IPS-18a (cell line): ENCODE data around the gene CAPN5.

Experiments
- H3K27ac ChIP-seq: one replicate; pipeline ENCODE4 v1.5.1; 2013; ENCODE audit warnings: low read length
- H3K27me3 ChIP-seq: one replicate; pipeline ENCODE4 v1.6.1; 2013; ENCODE audit warnings: mild to moderate bottlenecking, low read length; ENCODE audit not compliant: control insufficient read depth, insufficient read depth
- H3K36me3 ChIP-seq: one replicate; pipeline ENCODE4 v1.6.1; 2013; ENCODE audit warnings: low read depth, low read length; ENCODE audit not compliant: control insufficient read depth
- H3K4me1 ChIP-seq: one replicate; pipeline ENCODE4 v1.6.1; 2013; ENCODE audit warnings: low read depth, low read length; ENCODE audit not compliant: control insufficient read depth
- H3K4me3 ChIP-seq: one replicate; pipeline ENCODE4 v1.5.1; 2013; ENCODE audit warnings: low read length
- H3K9ac ChIP-seq: one replicate; pipeline ENCODE4 v1.6.1; 2013; ENCODE audit warnings: mild to moderate bottlenecking, low read length, moderate library complexity
- H3K9me3 ChIP-seq: one replicate; pipeline ENCODE4 v1.6.1; 2013; ENCODE audit warnings: low read depth, low read length; ENCODE audit not compliant: control insufficient read depth

The CAPN5 gene

DNA sequence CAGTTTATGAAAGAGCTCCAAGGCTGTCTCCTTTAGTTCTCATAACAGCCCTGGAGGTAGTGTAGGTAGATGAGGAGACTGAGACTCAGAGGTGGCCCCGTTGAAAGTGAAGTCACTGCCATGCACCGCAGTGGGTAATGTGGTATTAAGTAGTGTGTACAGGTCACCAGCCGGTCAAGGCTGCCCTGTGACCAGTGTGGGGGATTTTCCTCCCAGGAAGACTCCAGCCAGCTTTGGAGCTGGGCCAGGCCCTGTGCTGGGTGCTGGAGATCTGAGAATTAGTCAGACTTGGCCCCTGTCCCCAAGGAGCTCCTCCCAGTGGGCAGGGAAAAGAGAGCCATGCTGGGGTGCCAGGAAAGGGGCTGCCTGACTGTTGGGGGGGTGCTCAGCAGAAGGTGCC is 41.2 kb downstream of the CAPN5 start:
- Histone ChIP-seq H3K36me3 (no peaks in the 10 kb centered on the region), H3K9me3 (no peaks in the 10 kb centered on the region), H3K4me1 (no peaks in the 10 kb centered on the region), H3K27me3 (no peaks in the 10 kb centered on the region), H3K4me3 (no peak overlapping the region), H3K9ac (no peak overlapping the region), H3K27ac (no peak overlapping the region)

DNA sequence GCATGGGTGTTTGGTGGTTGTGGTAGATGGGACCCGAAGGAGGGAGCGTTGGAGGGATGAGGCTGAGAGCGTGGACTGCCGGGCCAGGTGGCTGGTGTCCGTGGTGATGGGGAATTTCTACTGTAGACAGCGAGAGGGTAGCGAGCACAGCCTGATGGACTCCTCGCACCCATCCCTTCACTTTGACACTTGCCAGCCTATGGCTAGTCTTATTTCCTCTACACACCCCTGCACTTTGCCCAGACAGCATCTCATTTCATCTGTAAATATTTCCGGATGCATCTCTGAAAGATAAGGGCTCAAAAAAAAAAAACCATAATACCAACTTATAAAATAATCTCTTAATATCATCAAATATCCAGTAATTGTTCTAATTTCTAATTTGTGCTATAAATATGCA is 41.7 kb downstream of the CAPN5 start:
- no peaks in the 10 kb centered on the region for H3K4me1 ChIP-seq
- no peaks in the 10 kb centered on the region for H3K9me3 ChIP-seq
- H3K27ac ChIP-seq: no peak overlapping the region
- no peak overlapping the region for H3K9ac ChIP-seq
- no peaks in the 10 kb centered on the region for H3K36me3 ChIP-seq
- no peaks in the 10 kb centered on the region for H3K27me3 ChIP-seq
- no peak overlapping the region for H3K4me3 ChIP-seq

DNA sequence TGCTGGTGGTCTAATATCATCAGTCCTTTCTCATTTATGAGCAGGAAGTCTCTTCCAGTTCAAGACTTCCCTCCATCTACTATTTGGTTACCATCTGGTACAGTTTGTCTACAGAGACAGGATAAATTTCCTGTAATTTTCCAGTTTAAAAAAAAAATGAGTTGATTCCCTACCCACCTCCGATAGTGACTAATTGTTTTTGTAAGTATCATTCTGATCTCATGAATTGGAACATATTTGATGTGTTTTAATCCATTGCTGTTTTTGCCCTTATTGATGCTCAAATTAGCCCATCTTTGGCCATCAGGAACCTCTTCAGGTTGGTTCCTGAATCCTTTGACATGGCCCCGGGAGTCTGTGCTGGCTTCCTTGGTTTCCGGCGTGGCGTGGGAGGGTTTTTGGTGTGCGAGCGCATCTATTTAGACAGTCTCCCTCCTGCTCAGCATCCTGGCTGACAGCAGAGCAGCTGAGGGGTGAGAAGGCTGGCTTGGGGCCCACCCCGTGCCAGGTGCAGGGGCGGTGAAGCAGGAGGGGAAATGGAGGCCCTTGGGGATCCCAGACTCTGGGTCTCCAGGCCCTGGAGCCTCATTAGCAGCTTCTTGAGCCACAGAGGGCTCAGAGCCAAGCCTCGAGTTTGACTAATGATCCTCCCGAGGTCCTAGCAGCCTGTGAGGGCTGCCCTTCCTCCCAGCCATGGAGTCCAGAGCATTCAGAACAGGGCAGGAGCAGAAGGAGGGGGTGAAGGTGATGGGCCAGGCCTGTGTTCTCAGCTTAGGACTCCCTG is 42.7 kb downstream of the CAPN5 start:
- H3K36me3 ChIP-seq: no peaks in the 10 kb centered on the region
- no peak overlapping the region for H3K9ac ChIP-seq
- no peak overlapping the region for H3K27ac ChIP-seq
- H3K4me1 ChIP-seq: no peaks in the 10 kb centered on the region
- no peaks in the 10 kb centered on the region for H3K9me3 ChIP-seq
- H3K4me3 ChIP-seq: no peak overlapping the region
- no peaks in the 10 kb centered on the region for H3K27me3 ChIP-seq

DNA sequence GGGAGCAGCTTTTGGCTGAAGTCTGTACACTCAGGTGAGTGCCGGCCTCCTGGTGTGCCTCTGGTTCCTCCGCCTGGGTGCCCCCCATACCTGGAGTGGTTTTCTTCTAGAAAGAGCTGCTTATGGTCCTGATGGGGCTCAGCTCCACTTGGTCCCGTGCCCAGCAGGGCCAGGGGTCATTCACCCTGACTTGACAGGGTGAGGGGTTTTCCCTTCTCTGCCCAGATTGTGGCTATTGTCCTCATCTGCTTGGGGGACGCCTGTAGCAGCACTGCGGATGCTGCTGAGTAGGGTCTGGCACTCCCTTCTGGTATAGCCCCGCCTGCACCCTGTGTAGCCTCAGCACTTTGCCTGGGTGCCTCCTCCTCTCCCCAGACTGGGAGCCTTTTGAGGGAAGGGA is 44.1 kb downstream of the CAPN5 start:
- H3K4me1 ChIP-seq: no peaks in the 10 kb centered on the region

DNA sequence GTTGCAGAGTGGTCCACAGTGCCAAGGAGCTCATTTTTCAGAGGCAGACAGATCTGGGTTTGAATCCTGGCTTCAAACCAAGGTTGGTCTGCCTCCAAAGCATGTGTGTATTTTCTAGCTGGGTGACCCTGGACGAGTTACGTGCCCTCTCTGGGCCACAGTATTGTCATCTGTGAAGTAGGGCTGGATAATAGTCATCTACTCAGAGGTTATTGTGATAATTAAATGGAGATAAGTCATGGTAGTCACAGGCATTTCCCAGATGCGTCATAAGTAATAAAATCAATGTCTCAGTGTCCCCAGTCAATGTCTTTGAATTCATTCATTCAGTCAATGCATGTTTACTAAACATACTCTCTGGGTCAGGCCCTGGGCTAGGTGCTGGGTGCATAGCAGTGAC is 44.5 kb downstream of the CAPN5 start:
- Histone ChIP-seq H3K27ac (no peak overlapping the region), H3K36me3 (no peaks in the 10 kb centered on the region), H3K9me3 (no peaks in the 10 kb centered on the region), H3K4me3 (no peak overlapping the region), H3K27me3 (no peaks in the 10 kb centered on the region), H3K4me1 (no peaks in the 10 kb centered on the region), H3K9ac (no peak overlapping the region)

More for the DNA sequence above, 44.1 kb downstream of the CAPN5 start:
- H3K36me3 ChIP-seq: no peaks in the 10 kb centered on the region
- H3K27me3 ChIP-seq: no peaks in the 10 kb centered on the region
- no peak overlapping the region for H3K9ac ChIP-seq
- H3K27ac ChIP-seq: no peak overlapping the region
- no peak overlapping the region for H3K4me3 ChIP-seq
- H3K9me3 ChIP-seq: no peaks in the 10 kb centered on the region

DNA sequence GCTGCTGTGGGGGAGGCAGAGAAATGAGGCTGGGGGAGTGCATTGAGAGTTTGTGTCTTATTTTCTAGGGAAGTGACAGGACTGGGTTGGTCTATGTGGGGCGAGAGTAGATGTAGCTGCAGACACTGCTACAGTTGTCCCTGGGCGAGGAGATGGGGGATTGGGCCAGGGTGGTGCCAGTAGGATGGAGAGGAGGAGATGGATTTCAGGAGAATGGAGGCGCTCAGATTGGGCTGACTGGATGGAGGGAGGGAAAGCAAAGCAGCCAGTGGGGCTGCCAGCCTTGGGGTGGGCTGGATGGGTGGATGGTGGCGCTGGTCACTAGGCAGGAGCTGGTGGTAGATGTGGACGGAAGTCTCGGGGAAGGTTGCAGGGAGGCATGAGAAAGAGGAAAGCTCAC is 45.2 kb downstream of the CAPN5 start:
- H3K27ac ChIP-seq: no peak overlapping the region
- H3K27me3 ChIP-seq: no peaks in the 10 kb centered on the region
- H3K9ac ChIP-seq: no peak overlapping the region
- no peaks in the 10 kb centered on the region for H3K9me3 ChIP-seq
- H3K4me1 ChIP-seq: no peaks in the 10 kb centered on the region
- no peak overlapping the region for H3K4me3 ChIP-seq
- H3K36me3 ChIP-seq: no peaks in the 10 kb centered on the region

DNA sequence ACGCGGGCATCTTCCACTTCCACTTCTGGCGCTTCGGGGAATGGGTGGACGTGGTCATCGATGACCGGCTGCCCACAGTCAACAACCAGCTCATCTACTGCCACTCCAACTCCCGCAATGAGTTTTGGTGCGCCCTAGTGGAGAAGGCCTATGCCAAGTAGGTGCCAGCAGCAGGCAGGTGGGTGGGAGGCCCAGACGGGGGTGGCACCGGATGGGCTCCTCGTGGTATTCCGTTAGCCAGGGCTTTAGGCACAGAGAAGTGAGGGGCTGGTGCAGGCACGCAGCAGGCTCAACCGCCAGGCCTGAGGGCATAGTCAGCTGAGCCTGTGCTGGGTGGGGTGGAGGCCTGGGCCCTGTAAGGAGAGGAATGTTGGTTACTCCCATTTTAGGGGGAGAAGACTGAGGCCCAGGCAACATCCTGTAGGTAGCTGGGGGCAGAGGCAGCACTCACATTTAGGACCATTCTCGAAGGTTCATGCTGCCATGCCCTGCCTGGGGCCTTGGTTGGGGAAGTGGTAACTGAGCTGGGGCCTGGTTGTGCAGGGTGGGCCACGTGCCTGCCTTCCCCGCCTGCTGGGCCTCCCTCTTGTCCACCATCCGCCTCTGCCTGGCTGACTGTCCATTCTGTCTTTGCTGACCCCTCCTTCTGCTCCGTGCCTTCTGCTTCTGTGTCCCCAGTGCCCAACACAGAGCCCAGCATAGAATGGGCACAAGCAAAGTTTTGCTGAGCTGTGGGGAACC is 46.0 kb downstream of the CAPN5 start:
- H3K27ac ChIP-seq: no peak overlapping the region
- no peaks in the 10 kb centered on the region for H3K4me1 ChIP-seq
- no peaks in the 10 kb centered on the region for H3K36me3 ChIP-seq
- no peaks in the 10 kb centered on the region for H3K9me3 ChIP-seq
- H3K27me3 ChIP-seq: no peaks in the 10 kb centered on the region
- H3K9ac ChIP-seq: no peak overlapping the region
- H3K4me3 ChIP-seq: no peak overlapping the region

DNA sequence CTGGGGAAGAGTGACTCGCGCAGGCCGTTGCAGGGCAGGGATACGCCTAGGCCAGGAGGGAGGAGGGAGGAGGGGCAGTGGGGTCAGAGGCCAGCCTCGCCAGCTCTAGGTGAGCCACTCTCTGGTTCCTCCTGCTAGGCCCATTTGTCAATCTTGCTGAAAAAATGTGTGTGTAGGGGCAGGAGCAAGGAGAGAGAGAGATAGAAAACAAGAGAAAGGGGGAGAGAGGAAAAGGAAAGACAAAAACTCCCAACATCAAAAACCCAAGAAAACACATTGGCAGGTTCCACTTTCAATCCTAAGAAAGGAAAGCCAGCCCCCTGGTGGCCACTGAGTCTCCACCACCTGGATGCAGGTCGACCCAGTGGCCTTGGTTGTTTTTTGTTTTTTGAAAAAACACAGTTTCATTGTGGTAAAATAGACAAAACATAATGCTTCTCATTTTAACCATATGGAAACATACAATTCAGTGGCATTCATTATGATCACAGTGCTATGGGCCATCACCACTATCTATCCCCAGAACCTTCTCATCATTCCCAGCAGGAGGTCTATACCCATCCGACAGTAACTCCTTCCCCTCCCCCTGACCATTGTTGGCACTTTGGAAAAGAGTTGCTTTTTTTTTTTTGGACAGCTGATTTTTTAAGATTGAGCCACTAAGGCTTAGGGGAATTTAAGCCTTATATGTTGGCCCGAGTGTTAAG is 46.8 kb downstream of the CAPN5 start:
- H3K9ac ChIP-seq: no peak overlapping the region
- no peaks in the 10 kb centered on the region for H3K9me3 ChIP-seq
- no peaks in the 10 kb centered on the region for H3K27me3 ChIP-seq
- H3K27ac ChIP-seq: no peak overlapping the region
- no peaks in the 10 kb centered on the region for H3K4me1 ChIP-seq
- no peaks in the 10 kb centered on the region for H3K36me3 ChIP-seq
- H3K4me3 ChIP-seq: no peak overlapping the region

DNA sequence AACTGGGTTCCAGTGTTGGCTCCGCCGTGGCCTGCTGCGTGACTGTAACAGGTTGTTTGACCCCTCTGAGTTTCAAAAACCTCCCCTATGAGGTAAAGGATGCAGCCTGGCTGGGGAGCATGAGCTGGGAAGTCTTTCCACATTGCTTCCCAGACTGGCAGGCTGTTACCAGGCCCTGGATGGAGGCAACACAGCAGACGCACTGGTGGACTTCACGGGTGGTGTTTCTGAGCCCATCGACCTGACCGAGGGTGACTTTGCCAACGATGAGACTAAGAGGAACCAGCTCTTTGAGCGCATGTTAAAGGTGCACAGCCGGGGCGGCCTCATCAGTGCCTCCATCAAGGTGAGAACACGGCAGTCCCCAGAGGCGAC is 47.3 kb downstream of the CAPN5 start:
- Histone ChIP-seq H3K4me3 (no peak overlapping the region), H3K36me3 (no peaks in the 10 kb centered on the region), H3K9me3 (no peaks in the 10 kb centered on the region), H3K27me3 (no peaks in the 10 kb centered on the region), H3K27ac (no peak overlapping the region), H3K4me1 (no peaks in the 10 kb centered on the region), H3K9ac (no peak overlapping the region)

DNA sequence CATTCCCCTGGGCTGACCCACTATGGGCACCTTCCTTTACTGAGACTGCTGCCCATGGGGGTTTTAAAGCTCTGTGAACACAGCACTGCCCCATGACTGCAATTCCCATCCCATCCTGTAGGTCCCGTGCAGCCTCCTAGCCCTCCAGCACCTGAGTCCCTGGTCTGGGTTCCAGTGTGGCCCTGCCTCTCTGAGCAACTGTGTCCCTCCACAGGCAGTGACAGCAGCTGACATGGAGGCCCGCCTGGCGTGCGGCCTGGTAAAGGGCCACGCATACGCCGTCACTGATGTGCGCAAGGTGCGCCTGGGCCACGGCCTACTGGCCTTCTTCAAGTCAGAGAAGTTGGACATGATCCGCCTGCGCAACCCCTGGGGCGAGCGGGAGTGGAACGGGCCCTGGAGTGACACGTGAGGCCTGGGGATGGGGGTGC is 48.4 kb downstream of the CAPN5 start:
- Histone ChIP-seq H3K4me3 (no peak overlapping the region), H3K27me3 (no peaks in the 10 kb centered on the region), H3K4me1 (no peaks in the 10 kb centered on the region), H3K9ac (no peak overlapping the region), H3K27ac (no peak overlapping the region), H3K9me3 (no peaks in the 10 kb centered on the region), H3K36me3 (no peaks in the 10 kb centered on the region)

DNA sequence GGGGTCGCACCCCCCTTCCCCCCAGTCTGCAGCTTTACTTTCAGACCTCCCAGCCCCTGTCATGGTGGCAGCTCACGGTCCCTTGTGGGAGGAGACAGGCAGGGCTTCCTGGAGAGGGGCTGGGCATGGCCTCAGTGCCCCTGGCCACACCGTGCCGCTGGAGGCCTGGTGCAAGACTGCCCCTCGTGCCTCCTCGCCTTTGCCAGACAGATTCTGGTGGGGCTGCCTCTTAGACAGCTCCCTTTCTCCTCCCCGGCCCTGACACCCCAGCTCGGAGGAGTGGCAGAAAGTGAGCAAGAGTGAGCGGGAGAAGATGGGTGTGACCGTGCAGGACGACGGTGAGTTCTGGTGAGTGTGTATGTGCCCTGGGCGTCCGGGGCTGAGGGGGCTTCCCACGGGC is 49.2 kb downstream of the CAPN5 start:
- Histone ChIP-seq H3K9me3 (no peaks in the 10 kb centered on the region), H3K4me1 (no peaks in the 10 kb centered on the region), H3K27ac (no peak overlapping the region), H3K4me3 (no peak overlapping the region), H3K36me3 (no peaks in the 10 kb centered on the region), H3K27me3 (no peaks in the 10 kb centered on the region), H3K9ac (no peak overlapping the region)
